GM18502 (cell line): ENCODE measurements around the gene PRAMEF4.
"Not testable (repeated sequence)": the region's sequence is repeated elsewhere in the genome, so short reads cannot be mapped to it uniquely, and the experiment has no call there.

Source experiments
- ATAC-seq: cut with Tn5 transposase; IDR thresholded peaks from one replicate; pipeline ENCODE4 v1.9.1; 2021; ENCODE audit warnings: mild to moderate bottlenecking; ENCODE audit not compliant: unreplicated experiment, poor library complexity

PRAMEF4 gene

GRCh38 chr1:12886101-12886500 lies at the start of gene PRAMEF4:
PRAMEF4 (minus strand) TSS chr1:12886201; CDS start chr1:12883394, 2,807 bp downstream.
- ATAC-seq, result not testable (repeated sequence)

- ATAC-seq, result not testable (repeated sequence)
Observed at GRCh38 chr1:12924368-12924767, 38.4 kb upstream of the PRAMEF4 start.

- ATAC-seq, result not testable (repeated sequence)
Observed at GRCh38 chr1:12921749-12922148, 35.7 kb upstream of the PRAMEF4 start.

- not testable (repeated sequence) for ATAC-seq
Observed at GRCh38 chr1:12916310-12916709, 30.3 kb upstream of the PRAMEF4 start, which contains the start of gene PRAMEF7. PRAMEF7 (plus strand) TSS chr1:12916610; CDS start chr1:12917693, 1,083 bp downstream.

- ATAC-seq, result not testable (repeated sequence)
Observed at GRCh38 chr1:12903793-12904572, 18.0 kb upstream of the PRAMEF4 start.

GRCh38 chr1:12899186-12899585 lies 13.2 kb upstream of the PRAMEF4 start:
- ATAC-seq, result not testable (repeated sequence)

- not testable (repeated sequence) for ATAC-seq
Observed at GRCh38 chr1:12898170-12898569, 12.2 kb upstream of the PRAMEF4 start, which contains the start of gene PRAMEF10. PRAMEF10 (minus strand) TSS chr1:12898270; CDS start chr1:12895847, 2,423 bp downstream.

GRCh38 chr1:12878453-12878852 lies 7.5 kb downstream of the PRAMEF4 start:
- not testable (repeated sequence) for ATAC-seq

- ATAC-seq, result not testable (repeated sequence)
Observed at GRCh38 chr1:12863131-12863880, 22.7 kb downstream of the PRAMEF4 start.

GRCh38 chr1:12856786-12857185 lies 29.2 kb downstream of the PRAMEF4 start, which contains the start of gene PRAMEF2:
PRAMEF2 (plus strand) TSS chr1:12857086; CDS start chr1:12859010, 1,924 bp downstream.
- ATAC-seq, result not testable (repeated sequence)

- no peak for ATAC-seq
Observed at GRCh38 chr1:12851779-12852178, 34.2 kb downstream of the PRAMEF4 start.

GRCh38 chr1:12848620-12849019 lies 37.4 kb downstream of the PRAMEF4 start, which contains the start of gene HNRNPCL1:
HNRNPCL1 (minus strand) TSS chr1:12848720; CDS start chr1:12848289, 431 bp downstream.
- not testable (repeated sequence) for ATAC-seq

GRCh38 chr1:12833251-12833650 lies 52.8 kb downstream of the PRAMEF4 start:
- not testable (repeated sequence) for ATAC-seq

- ATAC-seq, result not testable (repeated sequence)
Observed at GRCh38 chr1:12831310-12831709, 54.7 kb downstream of the PRAMEF4 start, which contains the start of gene PRAMEF11. PRAMEF11 (minus strand) TSS chr1:12831410; CDS start chr1:12828789, 2,621 bp downstream.
